Nephron progenitor cell (in vitro differentiated cells): ENCODE data around the gene IKBKE.

Experiments used
- DNase-seq: peaks from one replicate; pipeline ENCODE4 v3.0.0; 2021
- H3K27ac Mint-ChIP-seq: 2 replicates; pipeline ENCODE4 v1.8.0; 2021; ENCODE audit warnings: mild to moderate bottlenecking, moderate library complexity, mixed read lengths
- H3K27me3 Mint-ChIP-seq: 2 replicates; pipeline ENCODE4 v1.8.0; 2021; ENCODE audit warnings: mild to moderate bottlenecking, low read depth, mixed read lengths; ENCODE audit not compliant: poor library complexity
- H3K36me3 Mint-ChIP-seq: 2 replicates; pipeline ENCODE4 v1.8.0; 2021; ENCODE audit warnings: low read depth, mixed read lengths
- H3K4me1 Mint-ChIP-seq: 2 replicates; pipeline ENCODE4 v1.8.0; 2021; ENCODE audit warnings: mixed read lengths
- H3K4me3 Mint-ChIP-seq: 2 replicates; pipeline ENCODE4 v1.8.0; 2021; ENCODE audit warnings: mild to moderate bottlenecking, moderate library complexity, mixed read lengths
- H3K9me3 Mint-ChIP-seq: 2 replicates; pipeline ENCODE4 v1.8.0; 2021; ENCODE audit warnings: mild to moderate bottlenecking, moderate library complexity, mixed read lengths
- CTCF ChIP-seq: fragments of 200-600 bp; sonication (generic); IDR thresholded peaks from 2 replicates; pipeline ENCODE4 v1.5.0; 2021; ENCODE audit warnings: antibody characterized with exemption

The IKBKE gene

GRCh38 chr1:206448471-206448870 is 21.8 kb upstream of the IKBKE start:
- Mint-ChIP-seq H3K36me3 (peaks cover 83% of the 10 kb centered on the region), H3K4me1 (peaks cover 52% of the 10 kb centered on the region), H3K9me3 (no peaks in the 10 kb centered on the region), H3K27me3 (peaks cover 5% of the 10 kb centered on the region), H3K27ac (no peak overlapping the region), H3K4me3 (no peak overlapping the region)
- no peak for TF ChIP-seq CTCF
- no peak for DNase-seq

- Mint-ChIP-seq H3K9me3 (no peaks in the 10 kb centered on the region), H3K27me3 (peaks cover 5% of the 10 kb centered on the region), H3K4me1 (peaks cover 61% of the 10 kb centered on the region), H3K4me3 (no peak overlapping the region), H3K27ac (no peak overlapping the region), H3K36me3 (peaks cover 84% of the 10 kb centered on the region)
- TF ChIP-seq CTCF = no peak
- DNase-seq = no peak
Measured at GRCh38 chr1:206449565-206449964, 20.7 kb upstream of the IKBKE start.

GRCh38 chr1:206450281-206450680 is 20.0 kb upstream of the IKBKE start:
- H3K36me3 Mint-ChIP-seq = peaks cover 84% of the 10 kb centered on the region
- no peaks in the 10 kb centered on the region for H3K9me3 Mint-ChIP-seq
- DNase-seq = no peak
- TF ChIP-seq CTCF = no peak
- H3K27ac Mint-ChIP-seq = no peak overlapping the region
- H3K4me3 Mint-ChIP-seq = no peak overlapping the region
- H3K27me3 Mint-ChIP-seq = peaks cover 5% of the 10 kb centered on the region
- peaks cover 68% of the 10 kb centered on the region for H3K4me1 Mint-ChIP-seq

GRCh38 chr1:206451134-206451686 is 19.1 kb upstream of the IKBKE start:
- peaks cover 69% of the 10 kb centered on the region for H3K4me1 Mint-ChIP-seq
- no peak overlapping the region for H3K27ac Mint-ChIP-seq
- H3K27me3 Mint-ChIP-seq = peaks cover 5% of the 10 kb centered on the region
- no peaks in the 10 kb centered on the region for H3K9me3 Mint-ChIP-seq
- no peak for TF ChIP-seq CTCF
- DNase-seq = no peak
- H3K36me3 Mint-ChIP-seq = peaks cover 84% of the 10 kb centered on the region
- no peak overlapping the region for H3K4me3 Mint-ChIP-seq

- peaks cover 59% of the 10 kb centered on the region for H3K4me1 Mint-ChIP-seq
- H3K4me3 Mint-ChIP-seq = no peak overlapping the region
- DNase-seq = no peak
- peaks cover 77% of the 10 kb centered on the region for H3K36me3 Mint-ChIP-seq
- no peak overlapping the region for H3K27ac Mint-ChIP-seq
- no peak for TF ChIP-seq CTCF
- H3K27me3 Mint-ChIP-seq = no peaks in the 10 kb centered on the region
- no peaks in the 10 kb centered on the region for H3K9me3 Mint-ChIP-seq
Measured at GRCh38 chr1:206453111-206453510, 17.2 kb upstream of the IKBKE start.

GRCh38 chr1:206455289-206455665 is 15.0 kb upstream of the IKBKE start:
- peaks cover 47% of the 10 kb centered on the region for H3K4me1 Mint-ChIP-seq
- H3K27ac Mint-ChIP-seq = peak overlapping the region; percentile 40
- H3K36me3 Mint-ChIP-seq = peaks cover 74% of the 10 kb centered on the region
- no peaks in the 10 kb centered on the region for H3K27me3 Mint-ChIP-seq
- H3K9me3 Mint-ChIP-seq = no peaks in the 10 kb centered on the region
- DNase-seq = no peak
- no peak overlapping the region for H3K4me3 Mint-ChIP-seq
- no peak for TF ChIP-seq CTCF
